SIG-M5 (cell line): ENCODE measurements around the gene VMAC.
A peak's percentile ranks its signal among the peaks of the same experiment; 100 is the strongest.
"Not testable (repeated sequence)": the region's sequence is repeated elsewhere in the genome, so short reads cannot be mapped to it uniquely, and the experiment has no call there.

Source experiments
- DNase-seq: peaks from one replicate; lab custom pipeline; 2025; lab: John Stamatoyannopoulos, UW

The VMAC gene, protein sequence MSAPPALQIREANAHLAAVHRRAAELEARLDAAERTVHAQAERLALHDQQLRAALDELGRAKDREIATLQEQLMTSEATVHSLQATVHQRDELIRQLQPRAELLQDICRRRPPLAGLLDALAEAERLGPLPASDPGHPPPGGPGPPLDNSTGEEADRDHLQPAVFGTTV

DNA sequence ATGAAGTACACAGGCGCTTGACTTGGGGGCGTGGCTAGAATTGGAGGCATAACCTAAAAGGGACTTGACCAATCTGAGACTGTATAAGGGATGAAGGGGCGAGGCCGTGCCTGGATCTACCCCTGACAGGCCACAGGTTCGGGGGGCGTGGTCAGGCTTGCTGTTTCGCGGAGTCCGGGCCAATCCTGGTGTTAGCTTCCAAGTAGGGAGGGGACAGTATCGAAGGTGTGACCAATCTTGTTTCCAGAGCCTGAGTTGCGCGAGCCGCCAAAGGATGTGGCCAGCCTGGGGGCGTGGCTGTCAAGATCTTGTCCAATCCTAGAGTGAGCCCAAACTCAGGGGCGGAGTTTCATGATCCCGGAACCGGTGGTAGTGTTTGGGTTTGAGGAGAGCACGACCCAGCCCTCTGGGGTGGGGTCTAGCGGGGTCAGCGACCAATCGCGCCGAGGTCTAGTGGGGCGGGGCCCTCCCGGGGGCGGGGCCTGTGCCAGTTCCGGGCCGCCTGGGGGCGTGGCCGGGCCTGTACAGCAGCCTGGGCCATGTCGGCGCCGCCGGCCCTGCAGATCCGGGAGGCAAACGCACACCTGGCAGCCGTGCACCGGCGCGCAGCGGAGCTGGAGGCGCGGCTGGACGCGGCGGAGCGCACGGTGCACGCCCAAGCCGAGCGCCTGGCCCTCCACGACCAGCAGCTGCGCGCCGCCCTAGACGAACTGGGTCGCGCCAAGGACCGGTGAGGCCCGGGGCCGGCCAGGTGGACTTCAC lies at the start of gene VMAC:
Gene VMAC (plus strand): TSS at position 521 of the 762 bp plus-strand sequence. CDS start 19 bp downstream, at position 540.
- peak; percentile 99 for DNase-seq

DNA sequence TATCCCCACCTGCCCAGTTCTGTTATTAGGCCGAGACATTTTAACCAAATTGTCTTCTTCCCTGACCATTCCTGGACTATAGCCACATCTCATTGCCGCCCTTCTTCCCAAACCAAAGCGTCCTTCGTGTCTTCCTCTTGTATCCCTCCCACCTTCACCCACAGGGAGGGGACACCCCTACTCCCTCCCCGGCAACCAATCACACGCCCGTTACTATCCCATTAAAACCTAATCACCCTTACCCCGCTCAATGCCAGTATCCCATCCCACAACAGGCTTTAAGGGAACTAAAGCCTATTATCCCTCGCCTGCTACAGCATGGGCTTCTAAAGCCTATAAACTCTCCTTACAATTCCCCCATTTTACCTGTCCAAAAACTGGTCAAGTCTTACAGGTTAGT lies 49.5 kb upstream of the VMAC start:
- DNase-seq = not testable (repeated sequence)

DNA sequence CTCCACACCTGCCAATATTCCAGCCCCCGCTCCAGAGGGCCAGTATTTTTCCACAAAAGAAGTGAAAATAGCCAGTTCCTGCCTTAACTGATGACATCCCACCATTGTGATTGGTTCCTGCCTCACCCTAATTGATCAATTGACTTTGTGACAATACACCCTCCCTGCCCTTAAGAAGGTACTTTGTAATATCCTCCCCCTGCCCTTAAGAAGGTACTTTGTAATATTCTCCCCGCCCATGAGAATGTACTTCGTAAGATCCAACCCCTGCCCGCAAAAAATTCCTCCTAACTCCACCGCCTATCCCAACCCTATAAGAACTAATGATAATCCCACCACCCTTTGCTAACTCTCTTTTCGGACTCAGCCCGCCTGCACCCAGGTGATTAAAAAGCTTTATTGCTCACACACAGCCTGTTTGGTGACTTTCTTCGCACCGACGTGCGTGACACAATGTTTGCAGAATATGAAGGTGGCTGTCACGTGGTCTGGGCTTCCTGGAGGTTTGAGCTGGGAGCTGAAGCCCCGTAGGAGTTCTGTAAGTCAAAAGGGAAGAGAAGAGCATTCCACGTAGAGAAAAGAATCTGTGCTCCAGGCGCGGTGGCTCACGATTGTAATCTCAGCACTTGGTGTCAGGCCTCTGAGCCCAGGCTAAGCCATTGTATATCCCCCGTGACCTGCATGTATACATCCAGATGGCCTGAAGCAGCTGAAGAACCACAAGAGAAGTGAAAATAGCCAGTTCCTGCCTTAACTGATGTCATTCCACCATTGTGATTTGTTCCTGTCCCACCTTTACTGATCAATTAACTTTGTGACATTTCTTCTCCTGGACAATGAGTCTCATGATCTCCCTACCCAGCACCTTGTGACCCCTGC lies 47.2 kb upstream of the VMAC start:
- no peak for DNase-seq

DNA sequence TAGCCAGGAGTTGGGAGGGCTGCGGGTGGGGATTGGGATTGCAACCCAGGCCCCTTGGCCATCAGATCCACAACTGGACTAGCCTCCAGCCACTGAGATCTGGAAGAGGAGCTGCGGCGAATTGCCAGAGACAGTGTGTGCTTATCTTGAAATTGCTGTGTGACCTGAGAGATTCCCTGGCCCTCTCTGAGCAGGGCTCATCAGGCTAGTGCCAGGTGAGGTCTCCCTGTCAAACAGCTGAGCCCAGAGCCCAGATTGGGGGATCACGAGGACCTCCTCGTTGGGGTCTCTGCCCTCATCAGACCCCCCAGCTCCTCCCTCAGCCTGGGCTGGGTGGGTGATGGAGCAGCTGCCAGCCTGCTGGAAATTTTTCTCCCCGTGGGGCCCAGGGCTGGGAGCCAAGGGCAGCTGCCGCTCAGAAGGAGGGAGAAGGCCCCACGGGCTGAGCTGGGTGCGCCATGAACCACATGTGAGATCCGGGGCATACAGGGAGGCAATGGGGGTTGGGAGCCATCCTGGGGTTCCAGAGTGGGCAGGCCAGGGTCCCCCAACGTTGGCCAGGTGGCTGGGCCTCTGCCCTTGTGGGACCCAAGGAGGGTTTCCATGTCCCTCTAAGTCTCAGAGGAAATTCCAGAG lies 41.5 kb upstream of the VMAC start:
- DNase-seq = no peak

DNA sequence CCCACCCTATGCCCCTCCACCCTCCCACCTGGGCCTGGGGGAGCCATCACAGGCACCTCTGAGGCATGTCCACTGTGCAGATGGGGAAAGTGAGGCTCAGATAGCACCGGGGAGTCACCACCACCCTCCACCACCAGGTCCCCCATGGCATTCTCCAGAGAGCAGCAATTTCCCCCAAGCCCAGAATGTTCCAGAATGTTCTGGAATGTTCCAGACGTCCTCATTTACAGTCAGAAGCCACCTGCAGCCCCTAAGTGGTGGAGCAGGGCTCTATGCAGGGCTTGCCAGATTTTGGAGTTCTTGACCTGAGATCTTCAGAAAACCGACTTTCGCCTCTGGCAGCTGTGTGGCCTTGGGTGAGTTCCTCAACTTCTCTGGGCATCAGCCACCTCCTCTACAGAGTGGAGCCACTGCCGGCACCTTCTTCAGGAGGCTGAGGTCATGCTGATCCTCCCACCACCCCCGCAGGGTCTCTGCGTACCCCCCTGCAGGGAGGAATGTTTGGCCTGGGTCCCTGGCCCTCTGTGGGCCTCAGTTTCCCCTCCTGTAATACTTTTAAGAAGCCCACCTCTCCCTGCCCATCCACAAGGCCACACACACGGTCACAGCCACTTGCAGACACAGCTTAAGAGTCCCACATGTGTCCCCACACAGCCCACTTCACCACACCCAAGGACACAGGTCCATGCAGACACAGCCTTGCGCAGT lies 40.5 kb upstream of the VMAC start:
- no peak for DNase-seq

DNA sequence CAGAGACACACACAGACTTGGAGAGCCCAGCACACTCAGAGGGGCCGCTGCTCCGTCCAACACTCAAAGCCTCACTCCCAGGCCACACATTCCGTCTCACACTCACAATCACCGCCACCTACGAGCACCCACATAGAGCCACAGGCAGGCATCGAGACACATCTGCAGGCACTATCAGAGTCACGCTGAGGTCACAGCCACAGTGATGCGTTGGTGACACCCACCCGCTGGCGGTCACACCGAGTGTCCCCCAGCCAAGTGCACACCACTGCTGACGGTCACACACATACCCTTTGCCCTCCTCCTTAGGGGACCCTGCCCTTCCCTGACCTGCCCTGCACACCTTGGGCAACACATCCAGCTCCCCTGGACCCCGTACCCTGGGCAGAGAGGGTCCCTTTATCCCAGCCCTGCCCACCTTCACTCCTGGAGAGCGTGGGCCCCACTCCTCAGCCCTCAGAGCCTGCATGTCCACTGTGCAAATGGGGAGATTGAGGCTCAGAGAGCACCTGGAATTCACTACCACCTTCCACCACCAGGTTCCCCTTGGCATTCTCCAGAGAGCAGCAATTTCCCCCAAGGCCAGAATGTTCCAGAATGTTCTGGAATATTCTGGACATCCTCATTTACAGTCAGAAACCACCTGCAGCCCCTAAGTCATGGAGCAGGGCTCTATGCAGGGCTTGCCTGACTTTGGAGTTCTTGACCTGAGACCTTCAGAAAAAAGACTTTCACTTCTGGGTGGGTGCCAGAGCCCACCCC lies 39.8 kb upstream of the VMAC start:
- DNase-seq = no peak

DNA sequence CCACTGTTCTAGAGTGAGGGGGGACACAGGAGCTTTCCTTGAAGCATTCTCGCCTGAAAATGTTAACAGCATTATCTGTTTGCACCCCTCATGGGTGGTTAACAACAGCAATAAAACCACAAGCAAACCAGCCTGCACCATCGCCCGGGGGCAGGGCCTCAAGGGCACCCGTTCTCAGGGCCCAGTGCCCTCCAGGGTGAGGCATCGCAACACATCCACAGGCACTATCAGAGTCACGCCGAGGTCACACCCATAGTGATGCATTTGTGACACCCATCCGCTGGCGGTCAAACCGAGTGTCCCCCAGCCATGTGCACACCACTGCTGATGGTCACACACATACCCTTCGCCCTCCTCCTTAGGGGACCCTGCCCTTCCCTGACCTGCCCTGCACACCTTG lies 38.9 kb upstream of the VMAC start:
- no peak for DNase-seq

DNA sequence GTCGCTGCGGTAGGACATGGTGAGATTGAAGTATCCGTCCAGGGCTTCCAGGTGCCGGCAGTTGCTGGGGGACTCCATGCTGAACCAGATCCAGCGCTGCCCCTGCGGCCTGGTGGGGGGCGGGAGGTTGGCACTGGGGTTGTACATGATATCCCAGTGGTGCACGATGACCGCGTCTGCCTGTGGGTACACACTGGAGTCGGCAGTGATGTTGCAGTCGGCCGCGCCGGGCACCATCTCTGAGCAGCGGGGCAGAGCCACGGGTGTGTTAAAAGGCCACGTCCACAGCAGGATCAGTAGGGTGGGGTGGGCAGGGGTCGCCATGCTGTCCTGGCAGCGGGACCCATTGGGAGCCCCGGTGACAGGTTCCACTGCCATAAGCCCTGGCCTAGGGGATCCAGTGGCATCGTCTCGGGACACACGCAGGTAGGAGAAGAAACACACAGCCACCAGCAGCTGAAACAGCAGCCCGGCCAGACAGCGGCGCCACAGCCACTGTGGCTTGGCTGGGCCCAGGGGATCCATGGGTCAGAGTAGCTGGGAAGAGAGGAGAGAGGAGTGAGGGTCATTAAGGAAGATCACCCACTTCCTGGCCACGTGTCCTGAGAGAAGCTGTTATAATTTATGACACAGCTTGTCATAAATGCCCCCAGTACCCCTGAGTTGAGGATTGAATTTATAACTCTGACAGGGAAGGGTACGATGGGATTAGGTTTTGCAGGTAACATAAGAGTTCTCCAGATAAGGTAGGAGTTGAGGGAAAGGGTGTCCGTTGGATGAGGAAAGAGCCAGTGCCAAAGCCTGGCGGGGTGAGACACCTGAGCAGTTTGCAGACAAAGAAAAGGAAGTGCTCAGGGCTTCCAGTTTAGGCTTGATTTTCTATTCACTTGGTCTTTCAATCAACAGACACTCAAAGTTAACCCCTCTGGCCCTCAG lies 37.2 kb upstream of the VMAC start:
- no peak for DNase-seq

DNA sequence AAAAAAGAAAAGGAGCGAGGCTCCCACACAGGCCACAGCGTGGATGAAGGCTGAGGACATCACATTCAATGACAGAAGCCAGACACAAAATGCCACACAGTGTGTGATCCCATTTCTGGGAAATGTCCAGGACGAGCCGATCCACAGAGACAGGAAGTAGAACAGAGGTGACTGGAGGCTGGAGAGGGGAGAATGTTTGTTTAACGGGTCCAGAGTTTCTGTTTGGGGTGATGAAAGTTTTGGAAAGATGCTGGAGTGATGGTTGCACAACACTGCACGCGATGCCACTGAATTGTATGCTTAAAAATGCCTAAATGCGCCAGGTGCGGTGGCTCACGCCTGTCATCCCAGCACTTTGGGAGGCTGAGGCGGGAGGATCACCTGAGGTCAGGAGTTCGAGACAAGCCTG lies 33.7 kb upstream of the VMAC start:
- no peak for DNase-seq

DNA sequence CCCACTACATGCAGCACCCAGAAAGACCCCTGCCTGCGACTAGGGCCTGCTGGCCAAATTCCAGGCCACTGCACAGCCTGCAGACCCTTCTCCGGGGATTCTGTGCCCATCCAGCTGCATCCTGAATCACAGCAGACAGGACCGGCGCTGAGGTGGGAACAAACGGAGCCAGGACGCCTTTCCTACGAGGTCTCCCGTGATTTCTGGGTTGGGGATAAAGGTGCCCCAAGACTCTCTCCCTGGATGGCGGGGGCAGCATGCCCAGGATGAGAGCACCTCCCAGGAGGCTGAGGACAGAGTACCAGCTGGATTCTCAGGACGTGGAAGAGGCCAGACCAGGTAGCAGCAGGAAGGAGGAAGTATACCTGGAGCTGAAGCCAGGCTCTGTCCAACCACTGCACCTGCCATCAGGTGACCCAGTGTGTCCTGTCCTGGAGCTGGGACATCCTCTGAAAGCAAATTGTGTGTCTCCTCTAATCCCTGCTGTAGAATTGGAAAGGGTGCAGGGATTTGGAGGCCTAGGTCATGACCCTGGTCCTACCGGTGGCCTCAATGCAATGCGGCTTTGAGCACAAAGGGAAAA lies 31.0 kb upstream of the VMAC start:
- DNase-seq = no peak

DNA sequence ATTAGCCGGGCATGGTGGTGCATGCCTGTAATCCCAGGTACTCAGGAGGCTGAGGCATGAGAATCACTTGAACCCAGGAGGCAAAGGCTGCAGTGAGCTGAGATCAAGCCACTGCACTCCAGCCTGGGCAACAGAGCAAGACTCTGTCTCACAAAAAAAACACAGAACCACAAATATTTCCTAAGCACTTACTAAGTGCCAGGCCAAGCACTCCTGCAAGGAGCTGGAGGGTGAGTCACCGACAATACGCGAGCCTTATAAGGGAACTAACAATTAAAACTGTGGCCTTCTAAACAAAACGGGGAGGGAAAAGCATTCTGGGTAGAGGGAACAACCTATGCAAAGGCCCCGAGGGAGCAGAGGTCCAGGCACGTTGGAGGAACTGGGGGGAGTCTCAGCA lies 30.2 kb upstream of the VMAC start:
- not testable (repeated sequence) for DNase-seq

DNA sequence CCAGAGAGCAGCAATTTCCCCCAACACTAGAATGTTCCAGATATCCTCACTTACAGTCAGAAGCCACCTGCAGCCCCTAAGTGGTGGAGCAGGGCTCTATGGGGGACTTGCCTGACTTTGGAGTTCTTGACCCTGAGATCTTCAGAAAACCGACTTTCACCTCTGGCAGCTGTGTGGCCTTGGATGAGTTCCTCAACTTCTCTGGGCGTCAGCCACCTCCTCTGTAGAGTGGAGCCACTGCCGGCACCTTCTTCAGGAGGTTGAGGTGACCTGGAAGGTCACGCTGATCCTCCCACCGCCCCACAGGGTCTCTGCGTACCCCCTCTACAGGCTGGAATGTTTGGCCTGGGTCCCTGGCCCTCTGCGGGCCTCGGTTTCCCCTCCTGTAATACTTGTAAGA lies 27.2 kb upstream of the VMAC start:
- DNase-seq = no peak

DNA sequence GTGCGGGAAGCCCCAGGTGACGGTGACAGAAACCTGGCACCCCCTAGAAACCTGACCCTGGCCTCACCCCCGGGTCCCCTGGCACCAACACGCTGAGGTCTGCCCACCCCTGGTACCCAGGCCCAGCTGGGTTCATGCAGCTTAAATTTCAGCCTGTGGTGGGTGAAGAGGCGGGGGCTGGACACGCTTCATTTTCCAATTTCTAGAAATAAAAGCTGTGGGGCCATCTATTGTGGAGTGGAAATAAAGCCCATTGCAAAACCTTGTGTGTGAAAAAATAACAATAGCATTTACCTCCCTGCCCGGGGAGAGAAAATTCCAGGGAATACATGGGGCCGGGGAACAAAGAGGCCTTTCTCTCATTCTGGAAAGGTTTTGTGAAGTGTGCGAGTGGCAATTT lies 26.8 kb upstream of the VMAC start:
- no peak for DNase-seq

DNA sequence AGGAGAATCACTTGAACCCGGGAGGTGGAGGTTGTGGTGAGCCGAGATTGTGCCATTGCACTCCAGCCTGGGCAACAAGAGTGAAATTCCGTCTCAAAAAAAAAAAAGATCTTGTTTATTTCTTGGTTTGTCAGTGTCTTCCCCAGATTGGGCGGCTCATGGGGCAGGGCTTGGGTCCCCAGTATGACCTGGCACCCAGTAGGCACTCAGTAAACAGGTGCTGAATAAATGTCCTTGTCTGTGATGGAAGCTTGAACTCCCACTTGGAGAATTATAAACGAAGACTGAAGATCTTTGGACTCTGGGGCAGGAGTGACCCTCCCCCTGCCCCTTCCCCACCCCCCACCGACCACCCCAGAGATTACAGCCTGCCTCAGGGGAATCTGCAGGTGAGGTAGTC lies 24.5 kb upstream of the VMAC start:
- DNase-seq = no peak

DNA sequence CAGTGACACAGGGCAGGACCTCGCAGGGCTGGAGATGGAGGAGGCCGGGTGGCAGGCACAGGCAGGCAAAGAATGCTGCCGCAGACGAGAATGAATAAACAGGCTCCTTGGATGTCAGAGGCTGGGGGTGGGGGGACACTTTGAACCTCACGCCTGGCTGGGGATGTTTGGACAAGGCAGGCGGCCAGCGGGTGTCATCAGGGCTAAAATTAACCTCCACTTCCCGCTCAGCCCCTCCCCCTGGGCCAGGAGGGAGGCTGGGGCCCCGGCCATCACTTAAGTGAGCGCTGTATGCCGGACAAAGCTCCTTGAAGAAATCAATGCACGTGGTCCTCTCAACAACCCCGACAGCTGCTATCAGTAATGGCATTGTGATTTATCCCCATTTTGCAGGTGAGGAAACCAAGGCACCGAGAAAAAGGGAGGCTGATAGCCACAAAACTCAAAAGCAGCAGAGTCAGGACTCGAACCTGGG lies 24.0 kb upstream of the VMAC start:
- DNase-seq = no peak

DNA sequence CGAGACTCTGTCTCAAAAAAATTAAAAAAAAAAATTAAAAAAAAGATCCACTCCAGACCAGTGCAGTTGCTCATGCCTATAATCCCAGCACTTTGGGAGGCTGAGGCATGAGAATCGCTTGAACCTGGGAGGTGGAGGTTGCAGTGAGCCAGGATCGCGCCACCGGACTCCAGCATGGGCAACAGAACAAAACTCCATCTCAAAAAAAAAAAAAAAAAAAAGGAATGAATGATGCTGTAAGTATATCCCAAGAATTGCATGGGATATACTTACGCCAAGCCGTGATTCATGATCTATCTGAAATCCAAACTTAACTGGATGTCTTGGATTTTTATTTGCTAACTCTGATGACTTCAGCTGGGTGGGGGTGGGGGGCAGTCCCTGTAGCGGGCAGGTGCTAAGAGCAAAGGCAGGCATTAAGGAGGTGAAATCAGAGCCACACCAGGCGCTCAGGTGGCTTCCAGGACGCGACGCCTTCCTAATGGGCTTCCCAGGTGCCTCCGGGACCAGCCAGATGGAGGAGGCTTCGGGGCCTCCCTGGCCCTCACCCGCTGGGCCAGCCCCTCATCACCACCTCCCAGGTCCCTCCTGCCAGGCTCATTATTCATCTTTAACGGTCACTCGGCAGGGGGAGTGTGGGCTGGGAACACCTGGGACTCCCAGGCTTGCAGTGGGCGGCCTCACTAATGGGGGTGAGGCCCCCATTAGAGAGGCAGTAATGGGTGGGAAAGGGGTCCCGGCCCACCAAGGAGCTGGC lies 23.0 kb upstream of the VMAC start:
- no peak for DNase-seq

DNA sequence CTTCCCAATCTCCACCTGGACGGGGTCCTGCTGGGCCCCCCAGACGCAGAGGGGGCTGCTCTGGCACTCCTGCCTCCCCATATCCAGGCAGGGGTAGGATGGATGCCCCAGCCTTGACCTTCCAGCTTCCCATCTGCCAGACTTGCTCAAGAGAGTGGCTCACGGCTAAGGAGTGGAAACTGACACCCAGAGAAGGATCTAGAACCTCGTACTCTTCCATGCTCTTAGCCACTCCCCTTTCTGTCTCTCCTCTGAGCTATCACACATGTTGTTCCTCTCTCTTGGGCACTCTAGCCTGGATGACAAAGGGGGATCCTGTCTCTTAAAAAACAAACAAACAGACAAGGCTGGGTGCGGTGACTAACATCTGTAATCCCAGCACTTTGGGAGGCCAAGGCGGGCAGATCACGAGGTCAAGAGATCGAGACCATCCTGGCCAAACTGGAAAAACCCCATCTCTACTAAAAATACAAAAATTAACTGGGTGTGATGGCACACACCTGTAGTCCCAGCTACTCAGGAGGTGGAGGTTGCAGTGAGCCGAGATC lies 22.2 kb upstream of the VMAC start:
- DNase-seq = no peak

DNA sequence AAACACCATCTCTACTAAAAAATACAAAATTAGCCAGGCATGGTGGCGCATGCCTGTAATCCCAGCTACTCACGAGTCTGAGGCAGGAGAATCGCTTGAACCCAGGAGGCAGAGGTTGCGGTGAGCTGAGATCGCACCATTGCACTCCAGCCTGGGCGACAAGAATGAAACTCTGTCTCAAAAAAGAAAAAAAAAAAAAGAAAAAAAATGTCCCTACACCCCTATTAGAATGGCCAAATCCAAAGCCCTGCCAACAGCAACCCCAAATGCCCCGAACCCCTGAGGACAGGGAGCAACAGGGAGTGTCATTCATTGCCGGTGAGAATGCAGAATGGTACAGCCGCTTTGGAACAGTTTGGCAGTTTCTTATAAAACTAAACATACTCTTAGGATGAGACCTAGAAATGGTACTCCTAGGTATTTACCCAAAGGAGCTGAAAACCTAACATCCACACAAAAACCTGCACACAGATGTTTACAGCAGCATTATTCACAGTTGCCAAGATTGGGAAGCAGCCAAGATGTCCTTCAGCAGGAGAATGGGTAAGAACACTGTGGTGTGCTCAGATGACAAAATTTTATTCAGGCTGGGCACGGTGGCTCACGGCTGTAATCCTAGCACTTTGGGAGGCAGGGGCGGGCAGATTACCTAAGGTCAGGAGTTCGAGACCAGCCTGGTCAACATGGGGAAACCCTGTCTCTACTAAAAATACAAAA lies 21.4 kb upstream of the VMAC start:
- DNase-seq = not testable (repeated sequence)
